Measurements from ENCODE around the gene LIPE.

Gene LIPE

DNA sequence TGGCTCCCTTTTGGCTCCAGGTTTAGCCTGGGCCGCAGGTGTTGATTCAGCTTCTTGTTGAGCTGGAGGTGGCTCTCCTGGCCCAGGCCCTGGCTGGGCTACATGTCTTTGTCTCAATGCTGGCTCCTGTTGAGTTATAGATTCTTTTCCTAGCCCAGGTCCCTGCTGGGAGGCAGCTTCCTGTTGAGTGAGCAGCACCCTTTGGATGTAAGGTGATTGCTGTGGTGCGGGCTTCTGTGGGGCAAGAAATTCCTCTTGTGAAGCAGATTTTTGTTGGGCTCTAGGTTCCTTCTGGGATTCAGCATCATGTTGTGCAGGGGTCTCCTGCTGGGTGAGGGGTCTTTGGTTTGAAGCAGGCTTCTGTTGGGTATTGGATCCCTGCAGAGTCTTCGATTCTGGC, 545 bp downstream of the LIPE start:
- peaks cover 6% of the 10 kb centered on the region for H3K36me3 Mint-ChIP-seq
- H3K27ac Mint-ChIP-seq: no peak overlapping the region
- no peak overlapping the region for H3K4me3 Mint-ChIP-seq
- no peak for ATAC-seq
- no peaks in the 10 kb centered on the region for H3K9me3 Mint-ChIP-seq
- DNase-seq (ENCODE audit: low spot score in 2 of 2): no peak
- H3K4me1 Mint-ChIP-seq: peaks cover 28% of the 10 kb centered on the region

DNA sequence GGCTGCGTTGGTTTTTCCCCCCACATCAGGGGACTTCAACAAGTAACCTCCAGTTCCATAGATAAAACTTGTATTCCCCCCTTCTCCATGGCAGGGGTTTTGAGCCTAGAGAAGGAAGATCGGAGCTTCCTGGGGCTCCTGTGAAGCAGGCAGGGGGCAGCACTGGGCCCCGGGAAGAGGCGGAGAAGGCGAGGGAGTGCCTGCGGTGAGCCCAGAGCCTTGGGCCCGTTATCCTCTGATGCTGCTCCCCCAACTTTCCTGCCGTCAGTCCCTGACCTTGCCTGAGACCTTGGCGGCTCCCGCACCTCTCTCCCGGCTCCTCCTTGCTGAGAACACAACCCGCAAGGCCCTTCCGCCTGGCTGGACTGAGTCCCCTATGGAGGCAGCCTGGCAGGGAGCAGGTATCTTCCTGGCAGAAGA, 2.5 kb downstream of the LIPE start:
- ATAC-seq (no peak), DNase-seq (ENCODE audit: low spot score in 2 of 2) (no peak)
- H3K27ac Mint-ChIP-seq: peak overlapping the region; percentile 93
- H3K4me1 Mint-ChIP-seq: peaks cover 47% of the 10 kb centered on the region
- no peaks in the 10 kb centered on the region for H3K9me3 Mint-ChIP-seq
- H3K36me3 Mint-ChIP-seq: peaks cover 6% of the 10 kb centered on the region
- peak overlapping the region; percentile 99 for H3K4me3 Mint-ChIP-seq

DNA sequence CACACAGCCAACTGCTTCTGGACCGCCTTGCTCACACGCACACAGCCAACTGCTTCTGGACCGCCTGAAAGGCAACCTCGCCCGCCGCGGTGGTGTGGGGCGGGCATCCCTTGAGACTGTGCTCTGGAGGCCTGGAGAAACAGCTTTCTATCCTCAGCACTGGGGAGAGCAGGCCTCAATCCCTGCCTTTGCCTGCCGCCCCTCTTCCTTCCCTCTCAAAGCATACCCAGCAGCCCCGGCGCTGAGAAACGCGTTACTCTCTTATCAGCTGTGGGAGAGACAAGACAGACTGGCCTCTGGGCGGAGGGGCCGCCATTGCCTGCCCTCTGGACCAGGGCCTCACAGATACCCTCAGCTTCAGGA, 2.9 kb downstream of the LIPE start:
- Mint-ChIP-seq H3K4me1 (peaks cover 48% of the 10 kb centered on the region), H3K9me3 (no peaks in the 10 kb centered on the region), H3K27ac (peak overlapping the region; percentile 93), H3K4me3 (peak overlapping the region; percentile 99), H3K36me3 (peaks cover 6% of the 10 kb centered on the region)
- no peak for DNase-seq (ENCODE audit: low spot score in 2 of 2)
- ATAC-seq: no peak

DNA sequence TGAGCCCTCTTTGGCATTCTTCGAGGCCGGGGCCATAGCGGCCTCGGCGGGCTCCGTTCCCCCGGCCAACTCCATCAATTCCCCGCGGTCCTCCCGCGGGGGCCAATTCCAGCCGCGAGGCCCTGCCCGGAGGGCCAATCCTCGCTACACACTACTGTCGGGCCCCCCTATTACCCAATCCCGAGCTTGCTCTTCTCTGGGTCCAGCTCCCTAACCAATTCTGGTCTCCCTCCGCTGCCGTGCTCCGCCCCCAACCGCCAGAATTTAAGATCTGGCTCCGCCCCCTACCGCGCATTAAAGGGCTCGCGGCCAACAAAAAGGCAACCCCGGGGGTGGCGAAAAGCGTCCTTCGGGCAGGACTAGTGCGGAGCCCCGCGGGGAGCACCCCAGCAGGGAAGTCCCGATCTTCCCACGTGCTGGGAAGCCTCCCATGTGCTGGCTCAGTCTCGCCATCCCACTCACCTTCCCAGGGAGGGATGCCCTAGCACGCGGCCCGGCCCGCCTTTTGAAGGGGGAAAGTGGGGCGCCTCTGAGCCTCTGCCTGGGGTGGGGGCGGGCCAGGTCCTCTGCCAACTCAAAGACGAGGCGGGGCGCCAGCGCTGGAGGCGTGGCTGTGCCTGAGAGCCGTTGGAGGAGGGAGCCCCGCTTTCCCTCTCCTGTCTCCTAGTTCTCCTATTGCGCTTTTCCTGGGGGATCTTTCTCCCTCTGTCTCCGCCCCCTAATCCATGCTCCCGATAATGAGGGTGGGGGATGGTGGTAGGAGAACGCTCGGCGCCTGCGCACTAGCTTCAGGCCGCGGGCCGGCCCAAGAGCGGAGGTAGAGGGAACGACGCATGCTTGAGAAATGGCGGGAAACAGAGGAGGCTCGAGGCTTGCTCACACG, 3.5 kb downstream of the LIPE start:
- H3K27ac Mint-ChIP-seq: peak overlapping the region; percentile 93
- peak; percentile 95 for ATAC-seq

DNA sequence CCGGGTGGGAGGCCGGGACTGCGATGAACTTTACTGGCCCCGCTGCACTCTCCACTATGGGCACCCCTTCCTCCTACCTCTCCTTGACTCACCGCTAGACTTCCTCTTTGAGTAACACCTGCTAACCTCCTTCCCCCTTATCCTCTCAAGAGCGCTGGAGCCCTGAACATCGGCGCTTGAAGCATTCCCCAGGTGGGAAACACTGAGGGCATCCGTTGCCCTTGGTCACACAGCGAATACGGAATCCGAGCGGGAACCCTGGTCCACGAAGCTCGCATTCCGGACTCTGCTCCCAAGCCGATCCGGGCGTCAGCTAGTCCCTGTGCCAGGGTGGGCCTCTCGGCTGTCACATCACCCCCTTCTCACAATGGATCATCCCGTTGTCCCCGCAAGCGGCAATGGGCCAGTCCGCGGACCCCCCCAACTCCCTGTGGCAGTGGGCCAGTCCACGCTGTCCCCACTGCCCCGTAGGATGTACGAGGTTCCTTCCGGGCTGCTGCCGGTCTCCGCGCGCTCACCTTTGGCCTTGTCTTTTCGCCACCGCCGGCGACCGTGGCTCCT, 4.2 kb downstream of the LIPE start:
- Mint-ChIP-seq H3K4me3 (peak overlapping the region; percentile 99), H3K27ac (peak overlapping the region; percentile 93), H3K9me3 (no peaks in the 10 kb centered on the region), H3K36me3 (peaks cover 16% of the 10 kb centered on the region), H3K4me1 (peaks cover 48% of the 10 kb centered on the region)
- no peak for DNase-seq (ENCODE audit: low spot score in 2 of 2)
- peak; percentile 69 for ATAC-seq

More for the DNA sequence above, 3.5 kb downstream of the LIPE start:
- peak; percentile 90 to 98 for DNase-seq (ENCODE audit: low spot score in 2 of 2)
- Mint-ChIP-seq H3K9me3 (no peaks in the 10 kb centered on the region), H3K4me3 (peak overlapping the region; percentile 99), H3K4me1 (peaks cover 48% of the 10 kb centered on the region), H3K36me3 (peaks cover 9% of the 10 kb centered on the region)

DNA sequence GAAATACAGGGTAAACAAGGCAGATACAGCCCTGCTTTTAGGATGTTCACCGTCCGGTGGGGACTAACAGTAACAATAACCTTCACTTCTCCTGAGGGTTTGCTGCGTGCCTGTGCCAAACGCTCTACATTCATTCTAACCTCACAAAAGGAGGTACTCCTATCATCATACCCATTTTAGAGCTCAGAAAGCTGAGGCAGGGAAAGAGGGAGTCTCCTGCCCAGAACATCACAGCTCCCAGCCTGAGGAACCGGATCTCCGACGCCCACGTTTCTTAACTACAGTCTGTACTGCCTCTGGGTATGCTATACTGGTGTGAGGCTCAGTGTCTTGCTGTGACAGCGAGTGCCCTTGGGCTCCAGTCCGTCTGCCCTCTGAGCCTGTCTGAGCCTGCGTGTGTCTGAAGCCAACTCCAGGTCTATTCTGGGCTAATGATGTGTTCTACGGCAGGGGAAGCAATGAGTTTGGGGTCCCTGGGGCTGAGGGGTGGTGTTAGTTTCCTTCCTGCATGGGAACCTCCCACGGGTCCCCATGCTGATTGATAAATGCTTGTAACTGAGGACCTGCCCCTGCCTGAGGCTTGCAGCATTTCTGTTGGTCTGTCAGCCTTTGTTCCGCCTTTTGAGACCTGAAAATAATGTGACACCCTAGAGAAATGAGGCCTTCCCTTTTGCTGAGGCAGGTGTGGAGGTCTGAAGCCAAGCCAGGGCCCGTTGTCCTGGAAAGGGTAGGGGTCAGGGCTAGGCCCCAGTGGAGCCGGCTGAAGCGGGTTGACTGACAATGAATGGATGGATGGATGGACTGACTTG, 4.9 kb downstream of the LIPE start:
- no peaks in the 10 kb centered on the region for H3K9me3 Mint-ChIP-seq
- peak overlapping the region; percentile 93 for H3K27ac Mint-ChIP-seq
- ATAC-seq: no peak
- H3K36me3 Mint-ChIP-seq: peaks cover 20% of the 10 kb centered on the region
- peak overlapping the region; percentile 99 for H3K4me3 Mint-ChIP-seq
- peak in 1 of 2 donors; percentile 48 for DNase-seq (ENCODE audit: low spot score in 2 of 2)
- H3K4me1 Mint-ChIP-seq: peaks cover 48% of the 10 kb centered on the region

DNA sequence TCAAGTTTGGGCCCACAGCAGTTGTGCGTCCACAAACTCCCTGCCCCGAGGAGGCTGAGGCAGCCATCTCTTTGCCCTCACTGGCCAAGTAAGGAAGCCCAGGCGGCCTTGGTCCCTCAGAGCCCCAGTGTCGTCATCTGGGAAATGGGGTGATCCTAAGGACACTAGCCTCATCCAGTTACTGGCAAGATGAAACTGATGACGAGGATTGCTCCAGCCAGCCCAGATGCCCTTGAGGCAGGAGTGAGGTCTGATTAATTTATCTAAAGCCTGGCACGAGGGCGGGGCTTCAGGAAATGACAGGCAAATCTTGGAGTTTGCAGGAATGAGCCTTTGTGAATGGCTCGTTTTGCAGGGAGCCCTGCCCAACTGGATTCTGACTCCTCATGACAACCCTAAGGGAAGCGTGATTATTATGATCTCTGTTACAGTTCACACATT, 5.6 kb downstream of the LIPE start:
- peaks cover 48% of the 10 kb centered on the region for H3K4me1 Mint-ChIP-seq
- DNase-seq (ENCODE audit: low spot score in 2 of 2) (no peak), ATAC-seq (no peak)

DNA sequence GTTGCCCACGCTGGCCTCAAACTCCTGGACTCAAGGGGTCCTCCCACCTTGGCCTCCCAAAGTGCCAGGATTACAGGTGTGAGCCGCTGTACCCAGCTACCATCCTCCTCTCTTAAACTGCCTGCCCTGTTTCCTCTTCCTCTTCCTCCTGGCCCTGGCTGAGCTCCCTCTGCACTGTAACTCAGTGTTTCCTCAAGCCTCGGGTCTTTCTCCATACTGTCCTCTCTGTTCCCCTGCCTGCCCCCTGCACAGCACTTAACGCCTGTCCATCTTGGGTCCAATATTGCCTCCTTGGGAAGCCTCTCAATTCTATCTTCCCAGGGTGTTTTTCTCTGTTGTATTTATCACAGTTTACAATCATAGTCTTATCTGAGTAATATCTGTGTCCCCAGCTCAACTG, 6.1 kb downstream of the LIPE start:
- peaks cover 48% of the 10 kb centered on the region for H3K4me1 Mint-ChIP-seq
- no peak for ATAC-seq
- no peaks in the 10 kb centered on the region for H3K9me3 Mint-ChIP-seq
- H3K4me3 Mint-ChIP-seq: peak overlapping the region; percentile 99
- DNase-seq (ENCODE audit: low spot score in 2 of 2): no peak
- peak overlapping the region; percentile 9 for H3K27ac Mint-ChIP-seq
- H3K36me3 Mint-ChIP-seq: peaks cover 20% of the 10 kb centered on the region

More for the DNA sequence above, 5.6 kb downstream of the LIPE start:
- Mint-ChIP-seq H3K9me3 (no peaks in the 10 kb centered on the region), H3K27ac (peak overlapping the region; percentile 9), H3K36me3 (peaks cover 20% of the 10 kb centered on the region), H3K4me3 (peak overlapping the region; percentile 99)

DNA sequence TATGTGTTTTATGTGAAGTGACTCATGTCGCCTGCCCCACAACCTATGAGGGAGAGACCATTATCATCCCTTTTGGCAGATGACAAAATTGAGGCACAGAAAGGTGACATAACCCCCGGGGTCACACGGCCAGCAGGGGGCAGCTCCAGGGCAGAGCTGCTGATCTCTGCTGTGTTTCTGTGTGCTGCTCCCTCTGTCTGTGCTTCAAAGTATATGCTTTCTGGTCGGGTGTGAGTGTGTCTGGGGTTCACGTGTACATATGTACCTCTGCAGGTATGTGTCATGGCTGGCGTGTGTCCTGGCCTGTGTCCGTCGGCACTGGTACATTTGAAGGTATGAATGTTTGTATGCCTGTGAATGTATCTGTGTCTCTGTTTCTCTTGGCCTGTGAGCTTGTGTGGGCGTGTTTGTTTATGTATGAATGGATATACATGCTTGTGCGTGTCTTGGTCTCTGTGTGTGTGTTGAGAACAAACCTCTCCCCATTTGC, 7.1 kb downstream of the LIPE start:
- Mint-ChIP-seq H3K4me3 (no peak overlapping the region), H3K27ac (peak overlapping the region; percentile 9), H3K36me3 (peaks cover 26% of the 10 kb centered on the region), H3K4me1 (peaks cover 48% of the 10 kb centered on the region), H3K9me3 (no peaks in the 10 kb centered on the region)
- ATAC-seq (peak; percentile 61), DNase-seq (ENCODE audit: low spot score in 2 of 2) (peak; percentile 57 to 85)

DNA sequence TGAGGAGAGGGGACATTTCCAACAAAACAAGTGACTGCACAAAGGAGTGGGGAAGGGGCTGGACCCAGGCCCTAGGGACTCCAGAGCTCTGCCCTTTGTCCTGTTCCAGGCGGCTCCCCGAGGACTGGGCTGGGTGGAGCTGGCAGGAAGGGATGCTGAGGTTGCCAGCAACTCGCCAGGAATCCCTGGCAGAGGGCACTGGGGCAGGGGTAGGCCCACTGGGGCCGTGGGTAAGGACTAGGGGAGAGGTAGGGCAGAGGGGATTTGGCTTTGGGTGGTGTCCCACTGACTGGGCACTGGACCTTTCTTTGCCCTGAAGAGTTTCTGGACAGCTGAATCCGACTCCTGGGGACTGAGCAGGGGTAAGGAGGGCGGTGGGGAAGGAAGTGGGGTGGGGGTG, 7.9 kb downstream of the LIPE start:
- Mint-ChIP-seq H3K4me3 (no peak overlapping the region), H3K4me1 (peaks cover 44% of the 10 kb centered on the region), H3K36me3 (peaks cover 33% of the 10 kb centered on the region), H3K9me3 (no peaks in the 10 kb centered on the region), H3K27ac (no peak overlapping the region)
- no peak for DNase-seq (ENCODE audit: low spot score in 2 of 2)
- no peak for ATAC-seq

DNA sequence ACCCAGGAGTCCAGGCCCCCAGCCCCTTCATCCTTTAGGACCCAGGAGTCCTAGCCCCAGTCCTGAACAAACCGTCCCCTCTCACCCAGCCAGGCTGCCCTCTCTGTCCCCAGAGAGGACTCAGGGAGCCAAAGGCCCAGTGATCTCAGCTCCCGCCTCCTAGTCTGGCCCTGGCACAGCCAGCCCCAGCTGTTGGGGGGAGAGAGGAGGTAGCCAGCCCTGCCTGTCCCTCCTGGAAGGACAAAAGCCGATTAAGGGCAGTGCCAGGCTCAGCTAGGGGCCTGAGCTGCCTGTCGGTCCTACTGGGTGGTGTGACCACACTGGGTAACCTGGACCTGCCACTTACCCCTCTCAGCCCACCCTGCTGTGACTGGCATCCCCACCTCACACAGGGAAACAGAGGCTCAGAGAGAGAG, 14.5 kb downstream of the LIPE start:
- Mint-ChIP-seq H3K4me3 (no peak overlapping the region), H3K9me3 (no peaks in the 10 kb centered on the region), H3K4me1 (peaks cover 32% of the 10 kb centered on the region), H3K27ac (peak overlapping the region; percentile 2), H3K36me3 (peaks cover 42% of the 10 kb centered on the region)
- ATAC-seq (no peak), DNase-seq (ENCODE audit: low spot score in 2 of 2) (no peak)

DNA sequence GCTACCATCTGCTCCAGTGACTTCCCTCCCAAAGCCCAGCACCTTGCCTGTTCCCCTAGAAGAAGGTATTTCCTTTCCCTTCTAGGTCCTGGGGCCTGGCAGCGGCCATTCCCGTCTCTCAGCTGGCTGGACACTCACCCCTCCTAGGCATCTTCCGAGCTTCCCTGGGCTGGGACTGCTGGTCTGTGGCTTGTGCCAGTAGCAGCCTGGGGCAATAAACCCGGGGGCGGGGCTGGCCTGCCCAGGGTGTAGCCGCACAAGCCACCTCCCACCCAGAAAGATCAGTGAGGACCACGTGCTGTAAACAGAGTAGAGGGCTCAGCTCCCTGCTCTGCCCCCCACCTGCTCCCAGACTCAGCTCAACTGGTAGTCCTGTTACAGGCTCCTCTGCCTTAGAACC, 15.0 kb downstream of the LIPE start:
- H3K36me3 Mint-ChIP-seq: peaks cover 45% of the 10 kb centered on the region
- no peaks in the 10 kb centered on the region for H3K9me3 Mint-ChIP-seq
- H3K27ac Mint-ChIP-seq: peak overlapping the region; percentile 83
- H3K4me3 Mint-ChIP-seq: no peak overlapping the region
- no peak for DNase-seq (ENCODE audit: low spot score in 2 of 2)
- H3K4me1 Mint-ChIP-seq: peaks cover 35% of the 10 kb centered on the region
- no peak for ATAC-seq

DNA sequence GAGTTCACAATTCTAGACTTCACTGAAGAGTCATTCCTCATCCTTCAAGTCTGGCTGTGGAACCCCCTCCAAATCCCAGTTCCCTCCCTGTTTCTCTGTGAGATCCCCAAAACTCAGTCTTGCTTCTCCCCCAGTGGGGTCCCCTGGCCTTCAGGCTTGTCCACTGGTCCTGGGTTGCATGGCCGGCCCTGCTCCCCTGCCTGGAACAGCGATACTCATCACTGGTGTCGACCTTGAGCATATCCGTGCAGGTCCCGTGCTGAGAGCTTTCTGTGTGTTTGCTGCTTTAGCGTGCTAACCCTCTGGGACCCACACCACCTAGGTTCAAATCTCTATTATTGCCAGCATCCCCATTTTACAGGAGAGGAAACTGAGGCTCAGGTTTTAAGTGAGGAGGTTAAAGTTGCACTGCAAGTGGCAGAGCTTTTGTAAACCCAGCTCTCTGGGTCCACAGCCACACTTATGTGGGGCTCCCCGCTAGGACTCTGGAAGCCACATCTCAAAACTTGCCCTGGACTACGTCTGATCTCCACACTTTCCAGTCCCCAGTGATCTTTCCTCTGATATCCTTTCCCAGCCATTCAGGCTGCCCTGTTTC, 15.5 kb downstream of the LIPE start:
- peaks cover 35% of the 10 kb centered on the region for H3K4me1 Mint-ChIP-seq
- H3K36me3 Mint-ChIP-seq: peaks cover 48% of the 10 kb centered on the region
- no peaks in the 10 kb centered on the region for H3K9me3 Mint-ChIP-seq
- no peak overlapping the region for H3K4me3 Mint-ChIP-seq
- ATAC-seq (no peak), DNase-seq (ENCODE audit: low spot score in 2 of 2) (no peak)
- H3K27ac Mint-ChIP-seq: peak overlapping the region; percentile 83

DNA sequence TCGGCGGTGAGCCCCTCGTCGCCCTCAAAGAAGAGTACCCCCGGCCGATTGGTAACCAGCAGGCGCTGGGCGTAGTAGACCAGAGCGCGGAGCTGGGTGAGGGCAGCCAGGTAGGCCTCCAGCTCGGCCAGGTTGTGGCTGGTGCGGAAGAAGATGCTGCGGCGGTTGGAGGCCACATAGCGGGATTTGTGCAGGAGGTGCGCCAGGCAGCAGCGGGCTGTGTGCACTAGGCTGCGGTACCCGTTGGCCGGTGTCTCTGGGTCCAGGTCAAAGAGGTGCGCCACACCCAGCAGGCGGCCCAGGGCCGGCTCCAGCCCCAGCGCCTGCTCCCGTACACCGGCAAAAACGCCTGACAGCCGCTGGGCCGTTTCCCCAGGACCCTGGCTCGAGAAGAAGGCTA, 16.8 kb downstream of the LIPE start:
- Mint-ChIP-seq H3K4me1 (peaks cover 35% of the 10 kb centered on the region), H3K4me3 (no peak overlapping the region), H3K36me3 (peaks cover 49% of the 10 kb centered on the region), H3K27ac (no peak overlapping the region), H3K9me3 (no peaks in the 10 kb centered on the region)
- no peak for DNase-seq (ENCODE audit: low spot score in 2 of 2)
- ATAC-seq: no peak

DNA sequence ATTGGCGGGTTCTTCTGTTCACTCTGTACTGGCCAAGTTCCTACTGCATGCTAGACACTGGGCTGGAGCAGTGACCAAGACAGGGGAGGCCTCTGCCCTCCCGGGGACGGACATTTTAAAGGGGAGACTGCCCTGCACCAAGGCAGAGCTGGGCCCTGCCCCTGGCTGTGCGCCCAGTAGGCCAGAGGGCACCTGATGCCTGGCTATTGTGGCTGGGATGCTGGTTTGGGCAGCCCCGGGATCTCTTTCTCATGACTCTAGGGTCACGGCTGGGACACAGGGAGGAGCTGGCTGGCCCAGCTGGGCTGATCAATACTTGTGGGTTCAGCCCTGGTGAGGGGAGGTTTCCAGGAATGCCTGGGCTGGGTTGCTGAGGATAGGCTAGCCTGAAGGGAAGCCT, 17.7 kb downstream of the LIPE start:
- peaks cover 35% of the 10 kb centered on the region for H3K4me1 Mint-ChIP-seq
- H3K27ac Mint-ChIP-seq: peak overlapping the region; percentile 88
- no peaks in the 10 kb centered on the region for H3K9me3 Mint-ChIP-seq
- peaks cover 50% of the 10 kb centered on the region for H3K36me3 Mint-ChIP-seq
- DNase-seq (ENCODE audit: low spot score in 2 of 2): no peak
- no peak overlapping the region for H3K4me3 Mint-ChIP-seq
- no peak for ATAC-seq

Data from stimulated activated effector memory CD8-positive, alpha-beta T cell treated with anti-CD3 and anti-CD28 coated beads, Interleukin-12 subunit alpha, Interleukin-12 subunit beta, amount 100 ng/mL, for 72 hours (primary cell).